Right ventricle myocardium inferior (tissue), 1 donor: ENCODE results near the gene RASSF7. TPM values are rescaled to one million over a fixed set of nuclear protein-coding genes. Genes with fewer than 3 reads are reported as not detected.
"Not testable (repeated sequence)": the region's sequence is repeated elsewhere in the genome, so short reads cannot be mapped to it uniquely, and the experiment has no call there.

Experiments used
- ATAC-seq: fragments of 200-7000 bp; cut with Tn5 transposase; one replicate; pipeline ENCODE4 v1.9.1; 2020; ENCODE audit warnings: mild to moderate bottlenecking, moderate library complexity
- DNase-seq: peaks from one replicate; pipeline ENCODE4 v3.0.0; 2021; ENCODE audit errors: missing footprints
- intact Hi-C: fragments of 100-400 bp; cut with DNase I; formaldehyde crosslinking; loops from one replicate; pipeline ENCODE4 v1.11.0; 2022
- total RNA-seq: library from RNA; stranded (reverse); fragmentation: NEBNext Ultra II Directional; extraction: Animal tissue kit (Norgen Biotek cat#: 25700); gene quantifications from one replicate; pipeline ENCODE4 v1.2.1, GENCODE V29; 2021
- donor health status: DM: no; HTN: yes; CAD: no; lungs with severe emphysema.

The RASSF7 gene
- total RNA-seq, 1 donor from 2014 or later = 3.9 TPM

DNA sequence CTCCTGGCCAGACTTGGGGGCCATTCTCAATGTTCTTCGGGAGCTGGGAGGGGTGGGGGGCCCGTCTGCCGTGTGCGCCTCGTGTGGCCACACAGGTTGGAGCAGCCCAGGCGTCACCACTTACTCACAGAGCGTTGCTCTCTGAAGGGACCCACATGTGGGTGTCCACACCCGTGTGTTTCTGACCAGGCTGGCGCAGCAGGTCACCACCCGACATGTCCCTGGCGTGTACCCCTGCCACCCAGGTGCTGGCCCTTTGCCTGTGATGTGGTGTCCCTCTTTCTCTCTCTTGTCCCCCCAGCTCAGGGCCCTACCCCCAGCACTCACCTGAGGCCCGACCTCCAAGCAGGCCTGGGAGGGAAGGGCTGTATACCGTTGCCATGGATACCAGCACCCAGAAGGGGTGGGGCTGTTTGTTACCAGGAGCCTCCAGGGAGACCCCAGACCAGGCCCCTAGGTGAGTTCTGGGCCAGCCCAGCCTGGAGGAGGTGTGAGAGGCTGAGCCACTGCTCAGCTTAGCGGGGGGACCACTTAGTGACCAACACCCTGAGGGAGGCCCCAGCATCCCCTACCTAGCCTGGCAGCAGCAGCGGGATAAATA is 1.6 kb upstream of the RASSF7 start:
- intact Hi-C loops = loop anchor here (5.0 kb wide), 1 partner anchor 68 kb away; the partner anchor contains the start of gene SCT
- DNase-seq (no peak), ATAC-seq (no peak)

DNA sequence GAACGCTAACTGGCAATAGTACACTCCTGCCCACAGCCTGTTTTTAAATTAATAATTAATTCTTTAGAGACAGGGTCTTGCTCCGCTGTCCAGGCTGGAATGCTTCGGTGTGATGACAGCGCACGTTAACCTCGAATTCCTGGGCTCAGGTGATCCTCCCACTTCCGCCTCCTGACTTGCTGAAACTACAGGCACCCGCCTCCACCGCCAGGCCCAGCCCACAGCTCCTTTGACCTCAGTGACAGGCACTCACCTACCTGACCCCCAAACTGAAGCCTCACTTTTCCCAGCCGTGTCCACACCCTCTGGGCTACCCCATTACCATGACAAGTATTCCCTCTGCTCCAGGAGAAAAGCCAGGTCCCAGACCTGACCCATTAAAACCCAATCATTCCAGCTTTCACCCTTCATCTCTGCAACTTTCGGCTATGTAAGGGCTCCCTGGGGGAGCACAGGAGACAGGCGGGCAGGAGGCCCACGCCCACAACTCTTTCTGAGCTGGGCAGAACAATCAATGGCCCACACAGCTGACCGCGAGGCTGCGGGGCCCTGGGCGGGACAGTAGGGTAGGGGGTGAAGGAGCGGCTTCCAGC is 962 bp upstream of the RASSF7 start:
- intact Hi-C loops = loop anchor here (5.0 kb wide), 1 partner anchor 67 kb away; the partner anchor contains the start of gene SCT
- DNase-seq = no peak

DNA sequence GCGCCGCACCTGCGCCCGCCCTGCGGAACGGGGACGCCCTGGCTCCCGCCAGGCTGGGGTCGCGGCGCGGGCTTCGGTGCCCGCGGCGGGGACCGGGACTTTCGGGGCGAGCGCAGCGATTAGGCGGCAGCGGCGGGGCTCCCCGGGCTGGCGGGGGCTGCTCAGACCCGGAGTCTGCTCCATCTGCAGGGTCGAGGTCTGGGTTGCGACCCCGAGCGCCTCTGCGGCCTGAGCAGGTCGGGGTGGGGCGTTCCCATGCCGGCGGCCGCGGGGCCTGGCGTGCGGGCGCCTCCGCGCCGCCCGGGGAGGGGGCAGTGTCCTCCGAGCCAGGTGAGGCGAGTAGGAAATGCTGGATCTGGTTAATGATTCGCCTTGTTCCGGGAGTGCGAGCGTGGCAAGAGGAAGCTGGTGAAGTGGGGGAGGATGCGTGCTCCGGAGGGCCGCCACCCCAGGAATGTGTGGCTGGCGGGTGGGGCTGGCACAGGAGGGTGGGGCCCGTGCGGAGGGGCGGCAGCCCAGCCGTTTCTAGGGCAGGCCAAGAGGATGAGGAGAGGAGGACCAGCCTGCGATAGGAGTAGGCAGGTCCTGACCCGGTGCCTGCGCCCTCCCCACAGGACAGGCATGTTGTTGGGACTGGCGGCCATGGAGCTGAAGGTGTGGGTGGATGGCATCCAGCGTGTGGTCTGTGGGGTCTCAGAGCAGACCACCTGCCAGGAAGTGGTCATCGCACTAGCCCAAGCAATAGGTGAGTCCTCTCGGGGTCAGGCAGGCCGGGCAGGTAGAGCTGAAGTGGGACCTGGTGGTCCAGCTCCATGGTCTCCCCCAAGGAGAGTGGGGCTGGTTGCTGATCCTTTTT is 606 bp downstream of the RASSF7 start:
- intact Hi-C loops = no loop called here
- DNase-seq = no peak
- ATAC-seq = no peak

More for the DNA sequence above, 962 bp upstream of the RASSF7 start:
- ATAC-seq = no peak

DNA sequence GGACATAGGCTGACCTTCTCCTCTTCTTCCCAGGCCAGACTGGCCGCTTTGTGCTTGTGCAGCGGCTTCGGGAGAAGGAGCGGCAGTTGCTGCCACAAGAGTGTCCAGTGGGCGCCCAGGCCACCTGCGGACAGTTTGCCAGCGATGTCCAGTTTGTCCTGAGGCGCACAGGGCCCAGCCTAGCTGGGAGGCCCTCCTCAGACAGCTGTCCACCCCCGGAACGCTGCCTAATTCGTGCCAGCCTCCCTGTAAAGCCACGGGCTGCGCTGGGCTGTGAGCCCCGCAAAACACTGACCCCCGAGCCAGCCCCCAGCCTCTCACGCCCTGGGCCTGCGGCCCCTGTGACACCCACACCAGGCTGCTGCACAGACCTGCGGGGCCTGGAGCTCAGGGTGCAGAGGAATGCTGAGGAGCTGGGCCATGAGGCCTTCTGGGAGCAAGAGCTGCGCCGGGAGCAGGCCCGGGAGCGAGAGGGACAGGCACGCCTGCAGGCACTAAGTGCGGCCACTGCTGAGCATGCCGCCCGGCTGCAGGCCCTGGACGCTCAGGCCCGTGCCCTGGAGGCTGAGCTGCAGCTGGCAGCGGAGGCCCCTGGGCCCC is 1.4 kb downstream of the RASSF7 start:
- intact Hi-C loops = no loop called here

DNA sequence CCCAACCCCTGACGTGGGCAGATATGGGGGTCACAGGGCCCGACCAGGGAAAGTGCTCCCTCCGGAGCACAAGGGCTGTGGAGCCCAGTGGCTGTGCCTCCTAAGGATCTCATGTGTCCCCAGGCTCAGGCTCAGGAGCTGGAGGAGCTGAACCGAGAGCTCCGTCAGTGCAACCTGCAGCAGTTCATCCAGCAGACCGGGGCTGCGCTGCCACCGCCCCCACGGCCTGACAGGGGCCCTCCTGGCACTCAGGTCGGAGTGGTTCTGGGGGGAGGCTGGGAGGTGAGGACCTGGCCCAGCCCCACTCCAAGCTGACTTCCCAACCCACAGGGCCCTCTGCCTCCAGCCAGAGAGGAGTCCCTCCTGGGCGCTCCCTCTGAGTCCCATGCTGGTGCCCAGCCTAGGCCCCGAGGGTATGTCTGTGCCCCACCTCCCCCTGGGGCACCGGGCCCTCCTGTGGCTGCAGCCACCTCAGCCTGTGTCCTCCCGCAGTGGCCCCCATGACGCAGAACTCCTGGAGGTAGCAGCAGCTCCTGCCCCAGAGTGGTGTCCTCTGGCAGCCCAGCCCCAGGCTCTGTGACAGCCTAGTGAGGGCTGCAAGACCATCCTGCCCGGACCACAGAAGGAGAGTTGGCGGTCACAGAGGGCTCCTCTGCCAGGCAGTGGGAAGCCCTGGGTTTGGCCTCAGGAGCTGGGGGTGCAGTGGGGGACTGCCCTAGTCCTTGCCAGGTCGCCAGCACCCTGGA is 2.5 kb downstream of the RASSF7 start:
- intact Hi-C loops = no loop called here
- no peak for DNase-seq
- ATAC-seq = no peak

More for the DNA sequence above, 1.4 kb downstream of the RASSF7 start:
- ATAC-seq = no peak
- DNase-seq = no peak

DNA sequence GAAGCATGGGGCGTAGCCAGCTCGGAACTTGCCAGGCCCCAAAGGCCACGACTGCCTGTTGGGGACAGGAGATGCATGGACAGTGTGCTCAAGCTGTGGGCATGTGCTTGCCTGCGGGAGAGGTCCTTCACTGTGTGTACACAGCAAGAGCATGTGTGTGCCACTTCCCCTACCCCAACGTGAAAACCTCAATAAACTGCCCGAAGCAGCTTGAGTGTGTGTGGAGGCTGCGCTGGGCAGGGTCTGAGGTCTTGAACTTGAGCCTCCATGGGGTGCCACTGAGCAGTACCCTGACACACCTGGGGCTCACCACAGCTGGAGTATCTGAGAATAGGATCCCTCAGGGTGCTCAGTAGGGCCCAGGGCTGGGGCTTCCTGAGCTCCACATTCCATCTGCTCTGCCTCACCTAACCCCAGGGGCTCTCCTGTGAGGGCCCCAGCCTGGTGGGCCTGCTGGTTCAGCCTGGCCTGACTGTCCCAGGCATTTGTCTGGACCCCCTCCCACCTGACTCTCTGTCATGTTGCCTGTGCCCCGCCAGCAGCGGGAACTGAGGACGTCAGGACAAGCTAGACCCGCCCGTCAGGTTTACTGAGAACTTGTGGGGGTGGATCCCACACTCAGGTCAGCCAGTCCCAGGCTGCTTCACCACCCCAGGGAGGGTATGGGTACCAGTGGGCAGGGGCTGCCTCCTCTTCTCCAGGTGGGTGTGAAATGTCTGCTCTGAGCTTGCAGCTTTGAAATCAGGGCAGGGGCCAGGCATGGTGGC is 3.2 kb downstream of the RASSF7 start:
- no peak for DNase-seq
- ATAC-seq = no peak
- intact Hi-C loops = no loop called here

DNA sequence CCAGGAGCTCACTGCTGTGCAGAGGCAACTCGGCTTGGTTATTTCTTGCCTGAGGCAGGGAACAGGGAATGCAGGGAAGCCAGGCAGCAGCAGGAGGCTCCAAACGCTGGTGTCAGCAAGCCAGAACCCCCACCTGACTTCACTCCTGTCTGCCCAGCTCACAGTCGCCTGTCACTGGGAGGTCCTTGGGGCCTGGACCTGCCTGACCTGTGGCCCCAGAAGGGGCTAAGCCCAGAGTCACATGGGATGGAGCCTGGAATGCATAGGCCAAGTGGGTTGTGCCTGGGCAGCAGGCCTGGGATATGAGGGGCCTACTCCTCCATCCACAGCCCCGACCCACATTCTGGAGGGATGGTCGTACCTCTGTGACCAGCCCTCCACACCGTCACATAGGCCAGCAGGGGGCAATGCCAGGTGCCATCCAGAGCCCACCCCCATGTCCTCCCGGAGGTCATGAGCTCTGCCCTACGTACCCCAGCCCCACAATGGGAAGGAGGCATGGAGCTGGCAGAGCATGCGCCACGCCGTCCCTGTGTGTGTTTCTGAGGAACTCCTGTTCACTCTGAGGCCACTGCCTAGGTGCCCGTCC is 5.2 kb downstream of the RASSF7 start:
- no peak for ATAC-seq
- DNase-seq = peak; percentile 59
- intact Hi-C loops = no loop called here

DNA sequence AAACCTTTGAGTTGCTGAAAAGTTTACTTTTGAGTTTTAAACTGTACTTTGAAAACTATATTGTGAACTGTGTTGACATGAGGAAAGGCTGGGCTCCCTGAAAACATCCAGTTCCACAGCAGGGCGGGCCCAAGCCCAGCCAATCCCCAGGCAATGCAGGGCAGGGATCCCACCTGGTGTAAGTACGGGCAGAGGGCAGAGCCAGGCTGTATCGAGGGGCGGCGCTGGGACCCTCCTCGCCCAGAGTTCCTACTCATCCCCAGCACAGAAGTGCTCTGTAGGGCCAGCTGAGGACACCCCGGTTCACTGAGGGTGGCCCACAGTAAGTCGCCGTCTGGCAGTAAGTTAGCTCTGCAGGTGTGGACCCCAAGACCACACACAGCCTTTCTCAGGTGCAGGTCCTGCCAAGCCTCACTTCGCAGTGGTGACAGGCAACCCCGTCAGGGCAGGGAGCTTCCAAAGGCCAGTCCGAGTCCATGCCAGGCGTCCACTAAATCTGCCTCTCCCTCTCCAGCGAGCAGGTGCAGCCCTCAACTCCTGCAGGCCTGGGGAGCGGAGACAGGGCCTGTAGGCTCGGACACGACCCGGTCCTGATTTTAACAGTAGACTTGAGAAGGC is 6.3 kb downstream of the RASSF7 start:
- intact Hi-C loops = no loop called here
- ATAC-seq (no peak), DNase-seq (no peak)

DNA sequence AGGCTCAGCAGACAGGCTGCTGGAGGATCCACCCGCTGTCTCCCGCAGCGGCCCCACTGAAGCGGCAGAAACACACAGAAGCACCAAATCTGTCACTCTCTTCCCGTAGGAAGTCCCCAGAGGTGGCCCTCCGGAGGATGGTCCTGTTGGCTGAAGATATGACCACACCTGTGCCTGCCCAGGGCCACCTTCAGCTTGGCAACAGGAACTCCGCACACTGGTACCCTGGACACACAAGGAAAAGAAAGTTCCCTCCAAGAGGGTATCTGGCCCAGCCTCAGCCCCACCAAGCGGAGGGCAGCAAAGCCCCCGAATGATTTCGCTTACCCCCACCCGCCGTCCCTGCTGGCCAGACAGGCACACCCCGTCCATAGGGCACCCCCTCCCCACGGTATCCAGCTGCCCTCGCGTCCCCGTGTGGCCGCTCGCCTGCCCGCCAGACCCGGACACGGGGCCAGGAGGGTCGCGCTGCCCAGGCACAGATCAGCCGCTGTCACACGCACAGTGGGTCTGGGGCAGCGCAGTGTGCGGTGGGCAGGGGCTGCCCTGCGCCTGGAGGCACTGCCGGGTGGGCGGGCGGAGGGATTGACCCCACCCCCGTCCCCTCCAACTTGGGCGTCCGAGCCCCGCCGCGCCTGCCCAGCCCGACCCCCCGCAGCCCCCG is 7.0 kb downstream of the RASSF7 start:
- DNase-seq = peak; percentile 74
- intact Hi-C loops = no loop called here
- peak; percentile 12 for ATAC-seq

DNA sequence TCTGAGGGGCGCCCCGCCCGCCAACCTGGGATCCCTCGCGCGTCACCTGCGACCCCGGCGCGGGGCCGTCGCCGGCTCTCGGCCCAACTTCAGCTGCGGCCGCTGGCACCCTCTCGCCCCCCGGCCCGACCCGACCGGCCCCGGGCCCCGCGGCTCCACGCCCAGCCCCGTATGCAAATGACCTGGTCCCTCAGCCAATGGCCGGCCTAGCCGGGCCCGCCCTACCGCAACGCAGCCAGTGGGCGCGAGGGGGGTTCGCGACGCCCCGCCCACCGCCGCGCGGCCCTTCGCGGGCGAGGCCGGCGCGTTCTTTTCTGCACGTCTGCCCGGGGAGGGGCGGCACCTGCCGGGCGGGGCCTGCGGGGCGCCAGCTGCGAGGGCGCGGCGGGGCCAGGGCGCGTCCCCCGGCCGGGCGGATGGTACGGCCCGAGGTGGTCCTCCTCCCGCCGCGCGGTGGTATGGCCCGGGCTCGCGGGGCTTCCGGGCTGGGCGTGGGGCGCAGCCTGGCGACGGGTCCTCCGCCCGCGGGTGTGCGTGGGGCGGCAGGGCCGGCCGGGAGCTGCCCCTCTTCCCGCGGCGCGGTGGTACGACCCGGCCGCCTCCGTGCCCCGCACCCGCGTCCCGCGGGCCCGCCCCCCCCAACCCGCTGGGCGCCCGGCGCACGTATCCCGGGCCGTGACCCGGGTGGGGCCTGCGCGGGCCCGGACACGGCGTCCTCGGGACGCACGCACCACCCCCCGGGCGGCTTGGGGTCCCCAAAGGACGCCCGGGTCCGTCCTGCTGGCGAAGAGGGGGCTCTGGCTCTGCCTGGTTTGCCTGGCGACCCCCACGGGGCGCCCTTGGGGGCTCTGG is 7.8 kb downstream of the RASSF7 start:
- peak; percentile 91 for ATAC-seq
- peak; percentile 95 for DNase-seq
- intact Hi-C loops = no loop called here

DNA sequence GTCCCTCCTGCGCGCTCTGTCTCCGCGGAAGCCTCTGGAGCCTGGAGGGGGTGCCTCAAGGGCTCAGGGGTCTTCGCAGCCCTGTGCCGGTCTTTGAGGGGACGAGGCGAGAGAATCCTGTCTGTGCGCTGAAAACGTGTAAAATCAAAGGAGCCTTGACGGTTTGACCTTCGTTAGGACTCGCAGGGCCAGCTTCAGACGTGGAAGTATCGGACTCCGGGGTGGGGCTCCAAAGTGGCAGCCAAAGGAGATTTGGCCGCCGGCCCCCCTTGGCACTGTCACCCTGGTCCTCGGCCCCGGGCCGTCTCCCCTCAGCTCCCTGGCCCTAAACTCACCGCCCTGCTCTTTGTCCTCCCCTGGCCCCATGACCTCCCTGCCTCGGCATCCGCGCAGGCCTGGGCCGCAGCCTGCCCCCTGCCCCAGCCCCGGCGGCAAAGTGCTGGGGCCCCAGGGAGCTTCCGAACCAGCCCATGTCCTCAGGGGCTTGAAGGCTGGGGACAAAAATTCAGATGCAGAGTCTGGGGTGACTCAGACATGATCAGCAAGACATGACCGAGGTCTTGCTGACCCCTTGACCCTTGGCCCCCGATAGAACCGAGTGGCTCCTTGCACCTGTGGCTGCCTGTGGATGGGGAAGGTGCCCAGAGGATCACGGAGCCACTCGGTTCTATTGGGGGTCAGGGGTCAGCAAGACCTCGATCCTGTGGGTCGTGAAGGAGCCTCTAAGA is 8.6 kb downstream of the RASSF7 start:
- DNase-seq = no peak
- intact Hi-C loops = no loop called here

DNA sequence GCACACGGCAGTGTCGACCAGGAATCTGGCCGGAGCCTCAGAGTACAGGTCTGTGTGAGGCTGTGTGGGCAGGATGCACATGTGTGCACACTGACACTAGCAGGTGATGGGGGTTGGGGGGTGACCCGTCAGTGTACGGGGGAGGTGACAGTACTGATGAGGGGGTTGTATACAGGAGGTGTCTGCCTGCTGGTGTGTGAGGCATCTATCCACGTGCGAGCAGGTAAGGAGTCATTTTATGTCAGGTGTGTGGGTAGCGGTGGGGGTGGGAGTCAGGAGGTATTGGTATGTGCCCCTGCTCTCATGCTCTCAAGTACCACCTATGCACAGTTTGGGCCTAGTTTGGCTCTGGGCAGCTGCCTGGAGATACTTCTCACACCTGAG is 11.0 kb downstream of the RASSF7 start:
- intact Hi-C loops = no loop called here
- no peak for DNase-seq
- ATAC-seq = no peak

More for the DNA sequence above, 8.6 kb downstream of the RASSF7 start:
- ATAC-seq = peak; percentile 49

DNA sequence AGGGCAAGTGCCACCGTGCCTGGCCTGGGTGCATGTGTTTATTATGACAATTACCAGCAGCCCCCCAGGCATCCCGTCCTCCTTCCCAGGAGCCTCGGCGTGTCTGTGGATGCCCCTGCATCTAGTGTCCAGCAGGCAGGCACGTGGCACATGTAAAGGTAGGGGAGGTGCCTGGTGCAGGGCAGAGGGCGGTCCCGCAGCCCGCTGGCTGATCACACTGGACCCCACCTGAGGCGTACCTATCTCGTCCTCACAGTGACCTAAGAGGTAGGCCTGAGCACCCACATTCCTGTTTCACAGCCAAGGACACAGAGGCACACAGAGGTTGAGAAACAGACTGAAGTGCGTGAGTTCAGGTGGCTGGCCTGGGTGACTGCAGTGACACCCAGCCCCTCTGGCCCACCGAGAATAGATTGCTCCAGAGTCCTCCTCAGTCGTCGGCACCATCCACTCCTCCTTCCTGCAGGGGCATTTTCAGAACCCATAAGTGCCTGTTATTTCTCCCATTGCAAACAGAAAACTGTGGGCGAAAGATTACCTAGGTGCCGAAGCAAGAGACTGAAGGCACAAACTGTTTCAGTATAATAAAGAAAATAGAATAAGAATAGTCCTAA is 12.5 kb downstream of the RASSF7 start:
- intact Hi-C loops = no loop called here
- ATAC-seq (no peak), DNase-seq (no peak)

DNA sequence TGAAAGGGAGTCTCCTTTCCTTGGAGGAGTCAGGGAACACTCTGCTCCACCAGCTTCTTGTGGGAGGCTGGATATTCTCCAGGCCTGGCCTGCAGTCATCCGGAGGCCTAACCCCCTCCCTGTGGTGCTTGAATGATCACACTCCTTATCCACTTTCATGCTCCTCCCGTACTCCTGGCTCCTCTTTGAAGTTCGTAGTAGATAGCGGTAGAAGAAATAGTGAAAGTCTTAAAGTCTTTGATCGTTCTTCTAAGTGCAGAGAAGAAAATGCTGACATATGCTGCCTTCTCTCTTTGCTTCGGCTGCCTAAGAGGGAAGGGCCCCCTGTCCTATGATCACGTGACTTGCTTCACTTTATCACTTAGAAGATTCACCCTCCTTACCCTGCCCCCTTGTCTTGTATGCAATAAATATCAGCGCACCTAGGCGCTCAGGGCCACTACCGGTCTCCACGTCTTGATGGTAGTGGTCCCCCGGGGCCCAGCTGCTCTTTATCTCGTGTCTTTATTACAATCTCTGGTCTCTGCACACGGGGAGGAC is 13.3 kb downstream of the RASSF7 start:
- ATAC-seq, intact Hi-C loops, DNase-seq: not testable (repeated sequence)
